WTC11 (cell line): ENCODE results near the gene PYHIN1. TPM values are rescaled to one million over a fixed set of nuclear protein-coding genes. Genes with fewer than 3 reads are reported as not detected.
"Not testable (repeated sequence)": the region's sequence is repeated elsewhere in the genome, so short reads cannot be mapped to it uniquely, and the experiment has no call there.

ENCODE experiments used
- ATAC-seq: fragments of 200-7000 bp; cut with Tn5 transposase; 2 replicates; pipeline ENCODE4 v1.10.0; 2021; ENCODE audit warnings: mild to moderate bottlenecking, moderate library complexity
- CTCF ChIA-PET: fragments of 300-600 bp; sonication (Branson Sonifier 250); formaldehyde crosslinking; loops from one replicate; lab custom pipeline; 2021; ENCODE audit warnings: antibody characterized with exemption; lab: Charles Lee
- POLR2A ChIA-PET: fragments of 350-600 bp; sonication (Branson Sonifier 250); formaldehyde crosslinking; loops from one replicate; lab custom pipeline; 2021; ENCODE audit warnings: antibody characterized with exemption; lab: Charles Lee
- DNase-seq: peaks from one replicate; pipeline ENCODE4 v3.0.0; 2021; ENCODE audit warnings: low spot score
- H3K27ac Mint-ChIP-seq: 2 replicates; pipeline ENCODE4 v1.8.0; 2021; ENCODE audit warnings: mixed read lengths
- H3K27me3 Mint-ChIP-seq: 2 replicates; pipeline ENCODE4 v1.8.0; 2021; ENCODE audit warnings: low read depth, mild to moderate bottlenecking, moderate library complexity, mixed read lengths
- H3K36me3 Mint-ChIP-seq: 2 replicates; pipeline ENCODE4 v1.8.0; 2021; ENCODE audit warnings: mixed read lengths
- H3K4me1 Mint-ChIP-seq: 2 replicates; pipeline ENCODE4 v1.8.0; 2022; ENCODE audit warnings: mixed read lengths
- H3K4me3 Mint-ChIP-seq: 2 replicates; pipeline ENCODE4 v1.8.0; 2021; ENCODE audit warnings: mild to moderate bottlenecking, moderate library complexity, mixed read lengths
- H3K9me3 Mint-ChIP-seq: 2 replicates; pipeline ENCODE4 v1.8.0; 2021; ENCODE audit warnings: mixed read lengths
- AFF4 ChIP-seq: sonication (generic); formaldehyde crosslinking; IDR thresholded peaks from 2 replicates; pipeline ENCODE4 v1.8.1; 2023; ENCODE audit warnings: mild to moderate bottlenecking, missing genetic modification reagents, borderline replicate concordance
- ATF3 ChIP-seq: sonication (generic); formaldehyde crosslinking; conservative IDR thresholded peaks from 2 replicates; pipeline ENCODE4 v1.8.1; 2022; ENCODE audit warnings: mild to moderate bottlenecking, missing genetic modification reagents
- FOXK1 ChIP-seq: sonication (generic); formaldehyde crosslinking; IDR thresholded peaks from 2 replicates; pipeline ENCODE4 v1.8.0; 2022; ENCODE audit warnings: mild to moderate bottlenecking, moderate library complexity, missing genetic modification reagents
- FOXP4 ChIP-seq: sonication (generic); formaldehyde crosslinking; IDR thresholded peaks from 2 replicates; pipeline ENCODE4 v1.8.0; 2022; ENCODE audit warnings: mild to moderate bottlenecking, missing genetic modification reagents
- GRHL2 ChIP-seq: fragments of 250-450 bp; sonication (Bioruptor Pico); IDR thresholded peaks from 2 replicates; pipeline ENCODE4 v1.8.0; 2022; ENCODE audit warnings: mild to moderate bottlenecking, moderate library complexity; ENCODE audit not compliant: insufficient replicate concordance, severe bottlenecking
- IRF1 ChIP-seq: sonication (generic); formaldehyde crosslinking; IDR thresholded peaks from 2 replicates; pipeline ENCODE4 v1.8.0; 2023; ENCODE audit warnings: missing genetic modification reagents
- MAX ChIP-seq: sonication (generic); formaldehyde crosslinking; IDR thresholded peaks from 2 replicates; pipeline ENCODE4 v1.8.0; 2022; ENCODE audit warnings: mild to moderate bottlenecking, missing genetic modification reagents
- NFYB ChIP-seq: sonication (generic); formaldehyde crosslinking; conservative IDR thresholded peaks from 2 replicates; pipeline ENCODE4 v1.8.0; 2022; ENCODE audit warnings: low read depth, missing genetic modification reagents
- PRDM15 ChIP-seq: sonication (generic); formaldehyde crosslinking; IDR thresholded peaks from 2 replicates; pipeline ENCODE4 v1.8.0; 2022; ENCODE audit warnings: missing genetic modification reagents
- ZMAT4 ChIP-seq: fragments of 250-450 bp; sonication (Bioruptor Pico); IDR thresholded peaks from 2 replicates; pipeline ENCODE4 v1.9.0; 2021; ENCODE audit warnings: mild to moderate bottlenecking
- ZNF219 ChIP-seq: sonication (generic); formaldehyde crosslinking; IDR thresholded peaks from 2 replicates; pipeline ENCODE4 v1.8.0; 2023; ENCODE audit warnings: missing genetic modification reagents, mild to moderate bottlenecking, borderline replicate concordance
- ZNF423 ChIP-seq: fragments of 250-450 bp; sonication (Bioruptor Pico); IDR thresholded peaks from 2 replicates; pipeline ENCODE4 v2.1.2; 2022; ENCODE audit warnings: mild to moderate bottlenecking, moderate library complexity
- total RNA-seq: library from RNA; stranded (reverse); gene quantifications from 3 replicates; pipeline ENCODE4 v1.2.3, GENCODE V29; 2021

The PYHIN1 gene
- total RNA-seq, 1 experiment from 2014 or later, result not detected

- CTCF ChIA-PET, result interaction anchor here (0.6 to 1.2 kb wide), 5 partner anchors 65 to 510 kb away, joined by 3 to 5 read pairs (median 3); no protein-coding TSS in a partner anchor
- Mint-ChIP-seq H3K27ac (peak overlapping the region; percentile 94), H3K27me3 (peaks cover 54% of the 10 kb centered on the region), H3K4me1 (peaks cover 55% of the 10 kb centered on the region), H3K4me3 (peak overlapping the region; percentile 75)
- DNase-seq, H3K36me3 Mint-ChIP-seq, H3K9me3 Mint-ChIP-seq, POLR2A ChIA-PET: not testable (repeated sequence)
- ATAC-seq, result peak; percentile 48
- TF ChIP-seq FOXK1 (CRISPR knock-in tag), result peak; percentile 72
- peak; percentile 57 for TF ChIP-seq PRDM15 (CRISPR knock-in tag)
Measured at GRCh38 chr1:159006210-159006807, 75.0 kb downstream of the PYHIN1 start.

GRCh38 chr1:159007726-159008125 lies 76.4 kb downstream of the PYHIN1 start:
- DNase-seq (no peak), ATAC-seq (no peak)
- CTCF ChIA-PET, result no interaction called here
- peaks cover 55% of the 10 kb centered on the region for H3K27me3 Mint-ChIP-seq
- POLR2A ChIA-PET, result no interaction called here
- H3K27ac Mint-ChIP-seq, result no peak overlapping the region
- H3K36me3 Mint-ChIP-seq, result no peaks in the 10 kb centered on the region
- no peaks in the 10 kb centered on the region for H3K9me3 Mint-ChIP-seq
- H3K4me3 Mint-ChIP-seq, result no peak overlapping the region
- peaks cover 54% of the 10 kb centered on the region for H3K4me1 Mint-ChIP-seq
- TF ChIP-seq IRF1 (no peak), ZNF423 (no peak), ZMAT4 (CRISPR knock-in tag) (no peak), ATF3 (CRISPR knock-in tag) (no peak), GRHL2 (CRISPR knock-in tag) (no peak), NFYB (CRISPR knock-in tag) (no peak), ZNF219 (CRISPR knock-in tag) (no peak), FOXP4 (CRISPR knock-in tag) (no peak), AFF4 (CRISPR knock-in tag) (no peak), MAX (CRISPR knock-in tag) (no peak)
